Measurements from ENCODE around the gene GRIP2. TPM values are rescaled to one million over a fixed set of nuclear protein-coding genes. Genes with fewer than 3 reads are reported as not detected.

GRIP2 gene
- total and polyA plus RNA-seq, 2 donors (not counting 1 experiment from before 2014, with no cell fraction given) = under 0.01 to 0.87 TPM

GRCh38 chr3:14480207-14481017 lies 59.7 kb downstream of the GRIP2 start:
- no peak for TF ChIP-seq EZH2 (IDR thresholded peaks at IDR 0.05; ENCODE audit: low read length, missing control alignments)
- no peak for TF ChIP-seq CTCF (conservative IDR thresholded peaks at IDR 0.05 in 1 of 2, IDR thresholded peaks at IDR 0.05 in 1 of 2; ENCODE audit: low read depth in 1 of 2, low read length in 2 of 2)
- Histone ChIP-seq H3K4me1 (ENCODE audit: control insufficient read depth, extremely low read depth, insufficient read depth, low read length) (no peaks in the 10 kb centered on the region), H3K9me3 (ENCODE audit: control insufficient read depth, insufficient read depth, low read depth, low read length) (no peaks in the 10 kb centered on the region), H3K9ac (ENCODE audit: insufficient read depth, low read length) (no peak overlapping the region), H3K27ac (ENCODE audit: insufficient read depth, low read length) (no peak overlapping the region), H4K20me1 (ENCODE audit: control insufficient read depth, extremely low read depth, insufficient read depth, low read length) (no peaks in the 10 kb centered on the region), H3K79me2 (ENCODE audit: control insufficient read depth, insufficient read depth, low read length) (no peaks in the 10 kb centered on the region), H2AFZ (ENCODE audit: low read length) (no peak overlapping the region), H3K36me3 (ENCODE audit: control insufficient read depth, insufficient read depth, low read length) (peaks cover 2% of the 10 kb centered on the region), H3K27me3 (ENCODE audit: control insufficient read depth, insufficient read depth, low read length) (no peaks in the 10 kb centered on the region), H3K4me3 (replicated peaks in 1 of 4; ENCODE audit: control extremely low read depth in 1 of 4, insufficient read depth in 1 of 4, low read depth in 3 of 4, low read length in 4 of 4) (no peak overlapping the region), H3K4me2 (ENCODE audit: extremely low read depth, insufficient read depth, low read length) (no peak overlapping the region)
- peak in 1 of 2 donors; percentile 93 for DNase-seq (ENCODE audit: low read depth in 2 of 2)

- no peak overlapping the region for H3K4me3 ChIP-seq (replicated peaks in 1 of 4; ENCODE audit: control extremely low read depth in 1 of 4, insufficient read depth in 1 of 4, low read depth in 3 of 4, low read length in 4 of 4)
- H3K9ac ChIP-seq (ENCODE audit: insufficient read depth, low read length) = no peak overlapping the region
- no peaks in the 10 kb centered on the region for H4K20me1 ChIP-seq (ENCODE audit: control insufficient read depth, extremely low read depth, insufficient read depth, low read length)
- DNase-seq (ENCODE audit: low read depth in 2 of 2) = no peak
- H3K36me3 ChIP-seq (ENCODE audit: control insufficient read depth, insufficient read depth, low read length) = peaks cover 2% of the 10 kb centered on the region
- H3K79me2 ChIP-seq (ENCODE audit: control insufficient read depth, insufficient read depth, low read length) = no peaks in the 10 kb centered on the region
- H2AFZ ChIP-seq (ENCODE audit: low read length) = no peak overlapping the region
- TF ChIP-seq EZH2 (IDR thresholded peaks at IDR 0.05; ENCODE audit: low read length, missing control alignments) (no peak), CTCF (conservative IDR thresholded peaks at IDR 0.05 in 1 of 2, IDR thresholded peaks at IDR 0.05 in 1 of 2; ENCODE audit: low read depth in 1 of 2, low read length in 2 of 2) (no peak)
- no peaks in the 10 kb centered on the region for H3K27me3 ChIP-seq (ENCODE audit: control insufficient read depth, insufficient read depth, low read length)
- H3K27ac ChIP-seq (ENCODE audit: insufficient read depth, low read length) = no peak overlapping the region
- H3K4me2 ChIP-seq (ENCODE audit: extremely low read depth, insufficient read depth, low read length) = no peak overlapping the region
- no peaks in the 10 kb centered on the region for H3K9me3 ChIP-seq (ENCODE audit: control insufficient read depth, insufficient read depth, low read depth, low read length)
- no peaks in the 10 kb centered on the region for H3K4me1 ChIP-seq (ENCODE audit: control insufficient read depth, extremely low read depth, insufficient read depth, low read length)
These were observed 60.6 kb downstream of the GRIP2 start for GRCh38 chr3:14479591-14479990.

GRCh38 chr3:14478956-14479550 lies 61.1 kb downstream of the GRIP2 start:
- Histone ChIP-seq H3K4me3 (replicated peaks in 1 of 4; ENCODE audit: control extremely low read depth in 1 of 4, insufficient read depth in 1 of 4, low read depth in 3 of 4, low read length in 4 of 4) (no peak overlapping the region), H3K27me3 (ENCODE audit: control insufficient read depth, insufficient read depth, low read length) (no peaks in the 10 kb centered on the region), H3K36me3 (ENCODE audit: control insufficient read depth, insufficient read depth, low read length) (peaks cover 2% of the 10 kb centered on the region), H3K9ac (ENCODE audit: insufficient read depth, low read length) (no peak overlapping the region), H3K27ac (ENCODE audit: insufficient read depth, low read length) (no peak overlapping the region), H3K4me2 (ENCODE audit: extremely low read depth, insufficient read depth, low read length) (no peak overlapping the region), H2AFZ (ENCODE audit: low read length) (no peak overlapping the region), H3K4me1 (ENCODE audit: control insufficient read depth, extremely low read depth, insufficient read depth, low read length) (no peaks in the 10 kb centered on the region), H3K79me2 (ENCODE audit: control insufficient read depth, insufficient read depth, low read length) (no peaks in the 10 kb centered on the region), H3K9me3 (ENCODE audit: control insufficient read depth, insufficient read depth, low read depth, low read length) (no peaks in the 10 kb centered on the region), H4K20me1 (ENCODE audit: control insufficient read depth, extremely low read depth, insufficient read depth, low read length) (no peaks in the 10 kb centered on the region)
- TF ChIP-seq CTCF (conservative IDR thresholded peaks at IDR 0.05 in 1 of 2, IDR thresholded peaks at IDR 0.05 in 1 of 2; ENCODE audit: low read depth in 1 of 2, low read length in 2 of 2) = no peak
- no peak for TF ChIP-seq EZH2 (IDR thresholded peaks at IDR 0.05; ENCODE audit: low read length, missing control alignments)
- DNase-seq (ENCODE audit: low read depth in 2 of 2) = no peak
